Endothelial cell (in vitro differentiated cells): Measurements from ENCODE around the gene METTL25B. TPM values are rescaled to one million over a fixed set of nuclear protein-coding genes. Genes with fewer than 3 reads are reported as not detected.
A peak's percentile ranks its signal among the peaks of the same experiment; 100 is the strongest.

Experiments used
- DNase-seq: peaks from one replicate; pipeline ENCODE4 v3.0.0; 2021; ENCODE audit warnings: low spot score
- H3K27ac Mint-ChIP-seq: one replicate; pipeline ENCODE4 v1.8.0; 2021; ENCODE audit warnings: mixed read lengths, inconsistent platforms; ENCODE audit not compliant: unreplicated experiment
- H3K27me3 Mint-ChIP-seq: one replicate; pipeline ENCODE4 v1.8.0; 2021; ENCODE audit warnings: mild to moderate bottlenecking, moderate library complexity, mixed read lengths, inconsistent platforms; ENCODE audit not compliant: unreplicated experiment
- H3K36me3 Mint-ChIP-seq: one replicate; pipeline ENCODE4 v1.8.0; 2021; ENCODE audit warnings: mild to moderate bottlenecking, low read depth, mixed read lengths, inconsistent platforms; ENCODE audit not compliant: unreplicated experiment
- H3K4me1 Mint-ChIP-seq: one replicate; pipeline ENCODE4 v1.8.0; 2021; ENCODE audit warnings: mild to moderate bottlenecking, mixed read lengths, inconsistent platforms; ENCODE audit not compliant: unreplicated experiment
- H3K4me3 Mint-ChIP-seq: one replicate; pipeline ENCODE4 v1.8.0; 2021; ENCODE audit warnings: mild to moderate bottlenecking, mixed read lengths, inconsistent platforms; ENCODE audit not compliant: unreplicated experiment
- H3K9me3 Mint-ChIP-seq: one replicate; pipeline ENCODE4 v1.8.0; 2021; ENCODE audit warnings: mixed read lengths, inconsistent platforms; ENCODE audit not compliant: unreplicated experiment
- total RNA-seq: library from RNA; stranded (reverse); fragmentation: NEBNext Ultra II Directional; extraction: Animal tissue kit (Norgen Biotek cat#: 25700); gene quantifications from one replicate; pipeline ENCODE4 v1.2.1, GENCODE V29; 2021; ENCODE audit not compliant: unreplicated experiment
- TF ChIP-seq, protein P1 (sequence below): fragments of 200-600 bp; sonication (generic); IDR thresholded peaks from one replicate; pipeline ENCODE4 v1.5.0; 2021; ENCODE audit warnings: antibody characterized with exemption; ENCODE audit not compliant: unreplicated experiment

METTL25B gene
- total RNA-seq, 1 donor from 2014 or later = 19.3 TPM

DNA sequence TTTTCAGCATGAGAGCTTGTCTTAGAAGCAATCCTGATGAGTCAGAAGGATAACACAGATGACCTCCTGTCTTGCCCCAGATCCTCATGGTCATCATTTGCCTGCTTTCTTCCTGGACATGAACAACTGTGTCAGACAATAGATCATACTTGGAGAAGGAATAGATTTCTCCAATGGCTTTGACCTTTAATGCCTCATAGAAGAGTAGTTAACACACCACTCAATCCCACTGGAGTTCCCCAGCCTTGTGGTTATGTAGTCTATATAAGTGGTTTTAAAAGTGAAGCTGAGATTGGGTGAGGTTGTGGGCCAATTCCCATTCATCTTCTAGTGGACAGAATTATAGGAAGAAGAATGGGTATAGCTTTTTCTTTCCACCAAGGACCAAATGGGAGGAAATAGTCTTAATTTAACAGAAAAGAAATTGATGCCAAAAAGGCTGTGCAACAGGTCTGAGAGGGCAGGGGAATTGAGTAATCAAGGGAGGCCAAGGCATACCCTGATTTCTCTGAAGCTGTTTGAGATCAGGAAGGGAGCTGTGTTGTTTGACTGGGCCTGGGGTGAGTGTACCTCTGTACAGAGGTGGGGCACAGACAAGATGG is 53.4 kb downstream of the METTL25B start:
- H3K27me3 Mint-ChIP-seq = peaks cover 3% of the 10 kb centered on the region
- DNase-seq = no peak
- peaks cover 48% of the 10 kb centered on the region for H3K4me1 Mint-ChIP-seq
- H3K9me3 Mint-ChIP-seq = no peaks in the 10 kb centered on the region
- peaks cover 30% of the 10 kb centered on the region for H3K36me3 Mint-ChIP-seq
- TF ChIP-seq, protein P1, sequence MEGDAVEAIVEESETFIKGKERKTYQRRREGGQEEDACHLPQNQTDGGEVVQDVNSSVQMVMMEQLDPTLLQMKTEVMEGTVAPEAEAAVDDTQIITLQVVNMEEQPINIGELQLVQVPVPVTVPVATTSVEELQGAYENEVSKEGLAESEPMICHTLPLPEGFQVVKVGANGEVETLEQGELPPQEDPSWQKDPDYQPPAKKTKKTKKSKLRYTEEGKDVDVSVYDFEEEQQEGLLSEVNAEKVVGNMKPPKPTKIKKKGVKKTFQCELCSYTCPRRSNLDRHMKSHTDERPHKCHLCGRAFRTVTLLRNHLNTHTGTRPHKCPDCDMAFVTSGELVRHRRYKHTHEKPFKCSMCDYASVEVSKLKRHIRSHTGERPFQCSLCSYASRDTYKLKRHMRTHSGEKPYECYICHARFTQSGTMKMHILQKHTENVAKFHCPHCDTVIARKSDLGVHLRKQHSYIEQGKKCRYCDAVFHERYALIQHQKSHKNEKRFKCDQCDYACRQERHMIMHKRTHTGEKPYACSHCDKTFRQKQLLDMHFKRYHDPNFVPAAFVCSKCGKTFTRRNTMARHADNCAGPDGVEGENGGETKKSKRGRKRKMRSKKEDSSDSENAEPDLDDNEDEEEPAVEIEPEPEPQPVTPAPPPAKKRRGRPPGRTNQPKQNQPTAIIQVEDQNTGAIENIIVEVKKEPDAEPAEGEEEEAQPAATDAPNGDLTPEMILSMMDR = no peak
- peak overlapping the region; percentile 68 for H3K27ac Mint-ChIP-seq
- H3K4me3 Mint-ChIP-seq = no peak overlapping the region

- TF ChIP-seq, protein P1 = no peak
- Mint-ChIP-seq H3K27me3 (peaks cover 3% of the 10 kb centered on the region), H3K36me3 (peaks cover 37% of the 10 kb centered on the region), H3K4me1 (peaks cover 58% of the 10 kb centered on the region), H3K9me3 (no peaks in the 10 kb centered on the region), H3K4me3 (no peak overlapping the region), H3K27ac (peak overlapping the region; percentile 74)
- no peak for DNase-seq
Measured at GRCh38 chr1:156785458-156785857, 57.2 kb downstream of the METTL25B start.

Other genes with a start within 250 kb of the METTL25B start
- 45.2 TPM for gene MEF2D, start 227.7 kb upstream of the METTL25B start, total RNA-seq
- gene IQGAP3, start 155.9 kb upstream of the METTL25B start, total RNA-seq = 13.1 TPM
- not detected for gene TTC24, start 148.7 kb upstream of the METTL25B start, total RNA-seq
- gene NAXE, start 136.7 kb upstream of the METTL25B start, total RNA-seq = 190 TPM
- gene GPATCH4, start 127.0 kb upstream of the METTL25B start, total RNA-seq = 18.6 TPM
- gene HAPLN2, start 109.1 kb upstream of the METTL25B start, total RNA-seq = 1.3 TPM
- gene BCAN, start 86.4 kb upstream of the METTL25B start, total RNA-seq = 0.46 TPM
- gene NES, start 51.1 kb upstream of the METTL25B start, total RNA-seq = 111 TPM
- 9.5 TPM for gene CRABP2, start 22.9 kb upstream of the METTL25B start, total RNA-seq
- gene ISG20L2, start 297 bp downstream of the METTL25B start, total RNA-seq = 33.4 TPM
- gene MRPL24, start 12.6 kb downstream of the METTL25B start, total RNA-seq = 26.7 TPM
- gene HDGF, start 23.2 kb downstream of the METTL25B start, total RNA-seq = 175 TPM
- 91.9 TPM for gene PRCC, start 39.1 kb downstream of the METTL25B start, total RNA-seq
- gene SH2D2A, start 88.4 kb downstream of the METTL25B start, total RNA-seq = not detected
- gene INSRR, start 130.6 kb downstream of the METTL25B start, total RNA-seq = not detected
- 0.23 TPM for gene NTRK1, start 132.4 kb downstream of the METTL25B start, total RNA-seq
- 50.7 TPM for gene PEAR1, start 165.2 kb downstream of the METTL25B start, total RNA-seq
- 0.95 TPM for gene LRRC71, start 192.2 kb downstream of the METTL25B start, total RNA-seq